Epithelial cell of esophagus (primary cell): Measurements from ENCODE around the gene FAM237A.

Experiments
- DNase-seq: peaks from one replicate; pipeline ENCODE4 v3.0.0; 2010; ENCODE audit warnings: low read depth
- H3K4me3 ChIP-seq: 2 replicates; pipeline ENCODE4 v1.5.1; 2011; ENCODE audit warnings: mild to moderate bottlenecking, low read length, control low read depth
- TF ChIP-seq, protein P1 (sequence below): IDR thresholded peaks from 2 replicates; pipeline ENCODE4 v1.5.1; 2011; ENCODE audit warnings: low read depth, mild to moderate bottlenecking, low read length, control low read depth, inconsistent platforms; ENCODE audit not compliant: insufficient read depth; ENCODE audit errors: missing control alignments

The FAM237A gene

GRCh38 chr2:206614811-206615210 is 27.5 kb upstream of the FAM237A start:
- DNase-seq: peak; percentile 82
- TF ChIP-seq, protein P1, sequence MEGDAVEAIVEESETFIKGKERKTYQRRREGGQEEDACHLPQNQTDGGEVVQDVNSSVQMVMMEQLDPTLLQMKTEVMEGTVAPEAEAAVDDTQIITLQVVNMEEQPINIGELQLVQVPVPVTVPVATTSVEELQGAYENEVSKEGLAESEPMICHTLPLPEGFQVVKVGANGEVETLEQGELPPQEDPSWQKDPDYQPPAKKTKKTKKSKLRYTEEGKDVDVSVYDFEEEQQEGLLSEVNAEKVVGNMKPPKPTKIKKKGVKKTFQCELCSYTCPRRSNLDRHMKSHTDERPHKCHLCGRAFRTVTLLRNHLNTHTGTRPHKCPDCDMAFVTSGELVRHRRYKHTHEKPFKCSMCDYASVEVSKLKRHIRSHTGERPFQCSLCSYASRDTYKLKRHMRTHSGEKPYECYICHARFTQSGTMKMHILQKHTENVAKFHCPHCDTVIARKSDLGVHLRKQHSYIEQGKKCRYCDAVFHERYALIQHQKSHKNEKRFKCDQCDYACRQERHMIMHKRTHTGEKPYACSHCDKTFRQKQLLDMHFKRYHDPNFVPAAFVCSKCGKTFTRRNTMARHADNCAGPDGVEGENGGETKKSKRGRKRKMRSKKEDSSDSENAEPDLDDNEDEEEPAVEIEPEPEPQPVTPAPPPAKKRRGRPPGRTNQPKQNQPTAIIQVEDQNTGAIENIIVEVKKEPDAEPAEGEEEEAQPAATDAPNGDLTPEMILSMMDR: no peak
- H3K4me3 ChIP-seq: no peak overlapping the region

DNA sequence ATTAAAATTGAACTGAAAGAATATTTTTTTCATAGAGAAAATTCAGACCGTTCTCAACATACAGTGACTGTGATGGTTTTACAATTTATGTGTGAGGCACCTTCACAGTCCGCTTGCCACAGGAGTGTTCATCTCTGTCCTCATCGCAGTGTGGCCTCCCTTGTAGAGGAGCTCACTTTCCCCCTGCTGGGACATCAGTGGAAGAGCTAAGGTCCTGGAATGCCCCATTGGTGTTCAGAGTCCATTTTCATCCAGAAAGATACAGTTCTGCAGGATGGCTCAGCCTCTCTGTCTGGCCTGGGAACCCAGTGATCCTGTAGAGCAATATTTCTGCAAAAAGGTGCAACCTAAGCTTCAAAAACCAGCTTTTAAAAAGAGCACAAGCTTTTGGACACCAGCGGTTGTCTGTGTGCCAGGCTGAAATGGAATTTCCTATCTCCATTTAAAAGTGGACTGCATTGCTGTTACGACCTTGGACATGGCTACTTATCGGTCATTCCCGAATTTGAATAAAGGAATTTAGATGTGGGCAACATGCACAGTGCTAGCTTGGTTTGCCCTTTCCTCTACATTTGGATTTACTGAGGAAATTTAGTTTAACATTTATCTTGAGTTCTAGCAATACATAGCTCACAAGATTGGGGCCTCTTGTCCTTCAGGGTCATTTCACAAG is 26.7 kb upstream of the FAM237A start:
- DNase-seq: no peak
- TF ChIP-seq, protein P1: no peak
- no peak overlapping the region for H3K4me3 ChIP-seq

- TF ChIP-seq, protein P1: no peak
- H3K4me3 ChIP-seq: no peak overlapping the region
- peak; percentile 72 for DNase-seq
These were observed 26.1 kb upstream of the FAM237A start for GRCh38 chr2:206616151-206616550.

GRCh38 chr2:206619011-206619410 is 23.3 kb upstream of the FAM237A start:
- no peak overlapping the region for H3K4me3 ChIP-seq
- TF ChIP-seq, protein P1: no peak

GRCh38 chr2:206626108-206626507 is 16.2 kb upstream of the FAM237A start:
- H3K4me3 ChIP-seq: no peak overlapping the region
- DNase-seq: no peak
- TF ChIP-seq, protein P1: no peak

More at GRCh38 chr2:206619011-206619410, 23.3 kb upstream of the FAM237A start:
- DNase-seq: no peak

DNA sequence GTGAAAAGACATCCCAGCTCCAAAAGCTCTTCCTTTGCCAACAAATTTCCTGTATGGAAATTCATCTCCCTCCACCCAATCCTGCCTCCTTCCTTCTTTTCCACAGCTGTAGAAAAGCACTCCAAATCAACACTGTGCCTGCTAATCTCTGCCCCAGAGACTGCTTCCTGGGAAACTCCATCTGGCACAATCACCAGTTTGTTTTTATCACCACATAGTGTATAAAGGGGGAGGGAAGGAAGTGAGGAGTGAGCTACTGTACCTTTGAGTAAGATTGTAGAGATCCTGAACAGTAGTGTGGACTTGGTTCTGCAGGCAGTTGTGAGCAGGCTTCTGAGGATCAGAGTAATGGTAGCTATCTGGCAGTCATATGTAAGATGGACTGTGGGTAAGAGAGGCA is 14.7 kb upstream of the FAM237A start:
- H3K4me3 ChIP-seq: no peak overlapping the region
- TF ChIP-seq, protein P1: no peak

DNA sequence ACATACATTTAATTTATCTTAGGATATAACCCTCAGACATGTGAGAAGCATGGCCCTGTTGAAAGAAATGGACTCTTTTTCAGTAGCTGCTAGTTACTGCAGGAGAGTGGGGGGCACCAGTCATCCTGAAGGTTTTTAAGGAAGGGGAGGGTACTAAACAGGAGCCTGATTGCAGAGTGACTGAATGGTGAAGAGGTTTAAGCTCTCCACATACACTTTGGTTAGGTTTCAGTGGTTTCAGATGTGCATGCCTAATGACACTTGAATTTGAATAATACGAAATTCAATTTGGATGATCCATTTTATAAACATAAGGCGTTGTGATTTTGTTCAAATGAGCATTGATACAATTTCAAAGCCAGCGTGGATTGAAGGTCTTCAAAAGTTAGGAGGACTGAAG is 10.9 kb upstream of the FAM237A start:
- no peak for DNase-seq
- TF ChIP-seq, protein P1: no peak
- no peak overlapping the region for H3K4me3 ChIP-seq

More for the DNA sequence above, 14.7 kb upstream of the FAM237A start:
- no peak for DNase-seq
